Coronary artery (tissue), 2 donors: ENCODE measurements around the gene PRDM12.

Source experiments
- DNase-seq: peaks from one replicate; pipeline ENCODE4 v3.0.0-alpha.2; 2017; ENCODE audit warnings: low spot score
- H3K27ac ChIP-seq, 2 donors: fragments of 200-600 bp; sonication (generic); one replicate each; pipeline ENCODE4 v1.5.1; 2016 to 2019
- H3K4me3 ChIP-seq: fragments of 200-600 bp; sonication (generic); 2 replicates; pipeline ENCODE4 v1.5.1; 2016; ENCODE audit warnings: mild to moderate bottlenecking, moderate library complexity
- TF ChIP-seq, protein P1 (sequence below): fragments of 200-600 bp; sonication (generic); IDR thresholded peaks from one replicate; pipeline ENCODE4 v1.5.1; 2019; ENCODE audit warnings: antibody characterized with exemption

Gene PRDM12

DNA sequence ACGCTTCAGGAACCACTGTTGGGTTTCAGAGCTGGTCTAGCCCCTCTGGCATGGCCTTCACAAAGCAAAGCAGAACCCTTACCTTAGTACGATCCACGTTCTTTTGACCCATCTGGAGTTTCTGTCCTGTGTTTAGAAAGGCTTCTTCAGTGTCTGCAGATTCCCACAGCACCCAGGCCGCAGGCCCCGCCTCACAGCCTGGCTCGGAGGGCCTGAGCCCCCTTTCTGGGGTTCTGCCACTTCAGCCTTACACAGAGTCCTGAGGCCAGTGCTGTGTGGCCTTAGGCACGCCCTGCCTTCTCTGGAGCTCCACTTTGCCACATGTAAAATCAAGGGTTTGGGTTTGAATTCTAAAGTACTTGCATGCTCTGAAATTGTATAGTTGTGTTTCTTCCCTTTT, 31.6 kb upstream of the PRDM12 start:
- TF ChIP-seq, protein P1, sequence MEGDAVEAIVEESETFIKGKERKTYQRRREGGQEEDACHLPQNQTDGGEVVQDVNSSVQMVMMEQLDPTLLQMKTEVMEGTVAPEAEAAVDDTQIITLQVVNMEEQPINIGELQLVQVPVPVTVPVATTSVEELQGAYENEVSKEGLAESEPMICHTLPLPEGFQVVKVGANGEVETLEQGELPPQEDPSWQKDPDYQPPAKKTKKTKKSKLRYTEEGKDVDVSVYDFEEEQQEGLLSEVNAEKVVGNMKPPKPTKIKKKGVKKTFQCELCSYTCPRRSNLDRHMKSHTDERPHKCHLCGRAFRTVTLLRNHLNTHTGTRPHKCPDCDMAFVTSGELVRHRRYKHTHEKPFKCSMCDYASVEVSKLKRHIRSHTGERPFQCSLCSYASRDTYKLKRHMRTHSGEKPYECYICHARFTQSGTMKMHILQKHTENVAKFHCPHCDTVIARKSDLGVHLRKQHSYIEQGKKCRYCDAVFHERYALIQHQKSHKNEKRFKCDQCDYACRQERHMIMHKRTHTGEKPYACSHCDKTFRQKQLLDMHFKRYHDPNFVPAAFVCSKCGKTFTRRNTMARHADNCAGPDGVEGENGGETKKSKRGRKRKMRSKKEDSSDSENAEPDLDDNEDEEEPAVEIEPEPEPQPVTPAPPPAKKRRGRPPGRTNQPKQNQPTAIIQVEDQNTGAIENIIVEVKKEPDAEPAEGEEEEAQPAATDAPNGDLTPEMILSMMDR = no peak
- no peak for DNase-seq
- H3K27ac ChIP-seq = no peak overlapping the region
- no peak overlapping the region for H3K4me3 ChIP-seq

DNA sequence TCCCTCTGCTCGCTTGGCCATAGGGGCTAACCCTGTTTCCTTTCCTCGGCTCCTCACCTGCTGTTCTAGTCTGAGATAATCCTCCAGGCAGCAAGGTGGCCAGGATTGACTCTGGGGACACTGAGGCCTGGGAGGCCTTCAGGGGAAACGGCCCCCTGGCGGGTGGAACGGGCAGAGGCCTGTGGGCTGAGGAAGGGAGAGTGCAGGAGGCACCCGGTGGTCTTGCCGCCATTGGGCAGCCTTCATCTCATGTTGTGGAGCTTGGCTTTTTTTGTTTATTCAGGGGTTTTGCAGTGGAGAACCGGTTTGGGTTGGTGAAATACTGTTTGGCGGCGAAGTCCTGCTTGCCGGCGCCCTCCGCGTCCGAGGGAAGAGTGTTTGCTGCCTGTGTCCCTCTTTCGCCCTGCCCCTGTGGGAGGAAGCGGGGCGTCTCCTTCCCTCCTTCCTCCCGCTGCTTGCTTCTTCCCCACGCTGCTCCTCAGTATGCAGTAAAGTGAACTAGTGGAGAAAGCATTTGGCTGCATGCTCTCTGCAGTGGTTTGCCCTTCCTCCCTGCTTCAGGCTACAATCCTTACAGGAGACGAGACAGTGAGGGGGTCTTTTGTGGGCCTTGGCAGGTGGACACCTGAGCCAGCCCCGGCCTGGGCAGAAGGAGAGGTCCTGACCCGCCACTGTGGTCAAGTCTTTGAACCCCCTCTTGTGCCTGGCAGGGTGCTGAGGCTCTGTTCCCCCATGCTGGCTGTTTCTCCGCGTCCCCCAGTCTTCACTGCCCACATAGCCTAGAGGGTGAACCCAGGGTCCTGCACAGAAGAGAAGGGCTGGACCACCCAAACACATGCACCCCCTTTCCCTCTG, 30.8 kb upstream of the PRDM12 start:
- H3K4me3 ChIP-seq = no peak overlapping the region
- TF ChIP-seq, protein P1 = no peak
- DNase-seq = no peak

DNA sequence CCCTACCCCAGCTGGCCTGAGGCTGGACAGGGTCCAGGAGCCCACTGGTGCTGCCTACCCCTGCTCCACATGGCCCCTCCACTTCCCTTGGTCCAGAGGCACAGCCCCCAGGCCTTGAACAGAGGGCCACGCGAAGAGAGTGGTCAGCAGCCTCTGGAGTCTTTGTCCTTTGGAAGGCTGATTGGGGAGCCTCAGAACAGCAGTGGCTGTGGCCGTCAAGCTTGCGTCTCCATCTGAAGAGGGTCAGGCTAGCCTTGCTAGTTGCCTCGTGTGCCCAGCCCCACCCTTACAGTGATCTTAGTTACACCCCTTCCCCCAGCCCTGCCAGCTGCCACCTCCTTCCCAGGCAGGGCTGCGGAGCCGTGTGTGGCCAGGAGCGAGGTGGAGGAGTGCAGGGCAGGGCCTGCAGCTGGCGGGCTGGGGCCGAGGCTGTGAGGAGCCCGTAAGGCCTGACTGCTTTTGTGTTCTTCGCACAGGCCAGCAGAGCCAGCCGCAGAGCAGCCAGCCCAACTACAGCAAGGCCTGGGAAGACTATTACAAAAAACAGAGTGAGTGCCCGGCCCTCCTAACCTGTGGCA, 30.1 kb upstream of the PRDM12 start:
- no peak for DNase-seq
- H3K27ac ChIP-seq = no peak overlapping the region
- no peak overlapping the region for H3K4me3 ChIP-seq
- TF ChIP-seq, protein P1 = no peak

More for the DNA sequence above, 30.8 kb upstream of the PRDM12 start:
- no peak overlapping the region for H3K27ac ChIP-seq

DNA sequence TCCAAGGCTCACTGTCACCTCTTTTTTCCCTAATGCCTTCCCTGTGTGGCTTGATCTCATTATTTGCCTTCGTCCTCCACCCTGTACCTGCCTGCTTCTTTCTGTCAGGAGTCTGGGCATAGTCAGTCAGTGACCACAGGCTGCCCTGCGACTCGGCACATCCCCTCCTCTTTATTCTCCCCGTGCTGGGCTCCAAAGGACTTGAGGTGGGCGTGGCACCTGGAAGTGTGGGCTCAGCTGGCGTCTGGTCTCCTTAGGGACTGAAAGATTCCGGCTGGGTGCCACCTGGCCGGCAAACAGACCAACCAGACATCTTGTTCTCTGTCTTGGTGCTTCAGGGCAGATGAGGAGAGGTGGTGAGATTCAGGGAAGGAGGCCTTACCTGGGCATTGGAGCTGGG, 29.6 kb upstream of the PRDM12 start:
- H3K4me3 ChIP-seq = no peak overlapping the region
- no peak for DNase-seq
- TF ChIP-seq, protein P1 = no peak
- no peak overlapping the region for H3K27ac ChIP-seq

DNA sequence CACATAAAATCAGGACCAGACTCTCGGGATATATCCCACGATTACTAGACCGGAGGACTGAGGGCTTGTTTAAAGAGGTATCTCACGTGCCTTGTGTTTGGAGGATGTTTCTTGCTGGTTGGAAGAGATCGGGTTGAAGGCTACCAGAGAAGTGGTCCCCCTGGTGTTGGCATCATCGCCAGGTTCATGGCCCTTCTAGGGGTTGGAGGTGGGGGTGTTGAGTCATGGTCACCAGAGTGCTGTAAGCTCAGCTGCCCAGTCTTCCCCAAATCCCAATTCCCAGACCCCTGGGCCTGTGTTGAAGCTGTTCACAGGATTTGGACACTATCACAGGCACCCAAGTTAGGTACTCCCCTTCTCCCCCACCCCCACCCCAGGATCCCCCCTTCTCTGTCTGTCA, 29.1 kb upstream of the PRDM12 start:
- Histone ChIP-seq H3K27ac (no peak overlapping the region), H3K4me3 (no peak overlapping the region)
- no peak for DNase-seq
- TF ChIP-seq, protein P1 = no peak

DNA sequence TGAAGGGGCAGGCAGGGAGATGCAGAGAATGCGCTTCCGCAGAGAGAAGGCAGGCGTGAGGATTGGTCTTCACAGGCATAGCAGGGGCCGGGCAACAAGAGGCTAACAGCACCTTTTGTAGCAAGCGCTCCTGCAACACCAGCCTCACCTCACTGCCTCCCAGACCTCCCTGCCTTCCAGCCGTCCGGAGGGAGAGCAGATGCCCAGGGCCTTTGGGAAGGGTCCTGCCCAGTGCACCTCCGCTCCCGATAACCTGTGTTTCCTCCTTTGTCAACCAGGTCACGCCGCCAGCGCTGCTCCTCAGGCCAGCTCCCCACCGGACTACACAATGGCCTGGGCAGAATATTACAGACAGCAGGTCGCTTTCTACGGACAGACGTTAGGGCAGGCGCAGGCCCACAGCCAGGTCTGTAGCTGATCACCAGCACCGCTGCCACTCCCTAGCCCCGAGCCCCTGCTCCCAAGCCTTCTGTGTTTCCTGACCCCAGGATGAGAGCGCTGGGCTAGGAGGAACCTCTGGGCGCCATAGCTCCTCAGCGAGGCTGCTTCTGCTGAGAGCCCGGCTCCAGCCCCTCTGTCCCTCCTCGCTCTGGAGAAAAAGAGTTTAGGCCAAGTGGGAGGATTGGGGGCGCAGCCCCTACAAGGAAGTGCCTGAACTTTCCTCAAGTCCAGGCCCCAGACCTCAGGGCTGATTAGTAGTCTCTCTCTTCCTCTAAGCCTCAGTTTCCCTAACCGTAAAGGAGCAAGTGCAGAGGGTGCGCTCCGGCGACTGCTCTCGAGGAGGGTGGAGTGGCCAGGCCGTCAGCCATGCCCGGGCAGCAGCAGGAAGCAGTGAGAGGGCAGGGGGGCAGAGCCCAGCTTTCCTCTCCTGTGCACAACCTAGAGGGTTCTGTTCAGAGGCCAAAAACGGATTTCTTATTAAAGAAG, 28.4 kb upstream of the PRDM12 start:
- TF ChIP-seq, protein P1 = no peak
- no peak for DNase-seq

More for the DNA sequence above, 28.4 kb upstream of the PRDM12 start:
- H3K27ac ChIP-seq = no peak overlapping the region
- H3K4me3 ChIP-seq = no peak overlapping the region
